Spleen (tissue), 7 donors: Measurements from ENCODE around the gene RPL27.

Experiments
- CTCF ChIP-seq, 11 experiments: fragments of 200-600 bp in 7 of 11; fragments of 450-650 bp in 4 of 11; sonication (generic) in 4 of 11; IDR thresholded peaks in 8 of 11; conservative IDR thresholded peaks in 3 of 11; 1 replicate in 7 of 11; 2 replicates in 4 of 11; pipeline versions ENCODE4 v1.4.0 to v1.8.0; 2016 to 2021; ENCODE audit warnings: antibody characterized with exemption in 11 of 11, inconsistent platforms in 4 of 11, mild to moderate bottlenecking in 1 of 11
- POLR2A ChIP-seq, 3 donors: fragments of 450-650 bp; IDR thresholded peaks; one replicate each; pipeline ENCODE4 v1.5.1; 2017; ENCODE audit warnings: antibody characterized with exemption in 3 of 3, mild to moderate bottlenecking in 1 of 3
- POLR2AphosphoS5 ChIP-seq, 3 donors: sonication (generic); formaldehyde crosslinking; IDR thresholded peaks; one replicate each; pipeline ENCODE4 v1.5.1; 2017; ENCODE audit warnings: antibody characterized with exemption in 3 of 3
- donor health status: DM: no; HTN: no; CAD: no; lungs with moderate emphysema.
- donor health status: DM: no; HTN: no; CAD: no.
- donor health status: DM: no; HTN: no; CAD: no.

GRCh38 chr17:43018932-43019331 is 20.7 kb downstream of the RPL27 start:
- TF ChIP-seq POLR2A (IDR thresholded peaks at IDR 0.05) (no peak), CTCF (IDR thresholded peaks at IDR 0.05 in 8 of 11, conservative IDR thresholded peaks at IDR 0.05 in 3 of 11) (no peak), POLR2AphosphoS5 (IDR thresholded peaks at IDR 0.05) (no peak)
